Naive B cell (primary cell): ENCODE data around the gene KL. TPM values are rescaled to one million over a fixed set of nuclear protein-coding genes. Genes with fewer than 3 reads are reported as not detected.

ENCODE experiments used
- ATAC-seq, 2 donors: fragments of 150-1000 bp; cut with Tn5 transposase; 2 replicates each; pipeline ENCODE4 v1.10.0; 2021; ENCODE audit warnings: low read depth in 2 of 2, mild to moderate bottlenecking in 2 of 2, moderate library complexity in 2 of 2
- DNase-seq: peaks from one replicate; pipeline ENCODE4 v3.0.0; 2022
- H3K27ac Mint-ChIP-seq, 6 donors: one replicate each; pipeline ENCODE4 v1.8.0; 2020 to 2022; ENCODE audit warnings: mild to moderate bottlenecking in 6 of 6, mixed read lengths in 6 of 6, moderate library complexity in 5 of 6, inconsistent platforms in 2 of 6
- H3K27me3 Mint-ChIP-seq, 3 donors: one replicate each; pipeline ENCODE4 v1.8.0; 2021 to 2022; ENCODE audit warnings: mixed read lengths in 3 of 3, mild to moderate bottlenecking in 1 of 3
- H3K36me3 Mint-ChIP-seq, 2 donors: one replicate each; pipeline ENCODE4 v1.8.0; 2020 to 2022; ENCODE audit warnings: mixed read lengths in 2 of 2, inconsistent platforms in 1 of 2, mild to moderate bottlenecking in 1 of 2
- H3K4me1 Mint-ChIP-seq, 3 donors: one replicate each; pipeline ENCODE4 v1.8.0; 2020 to 2022; ENCODE audit warnings: mixed read lengths in 3 of 3, inconsistent platforms in 1 of 3, mild to moderate bottlenecking in 1 of 3, moderate library complexity in 1 of 3
- H3K4me3 Mint-ChIP-seq, 8 donors: one replicate each; pipeline ENCODE4 v1.8.0; 2020 to 2022; ENCODE audit warnings: mild to moderate bottlenecking in 8 of 8, mixed read lengths in 8 of 8, moderate library complexity in 8 of 8, inconsistent platforms in 2 of 8
- H3K9me3 Mint-ChIP-seq, 7 donors: one replicate each; pipeline ENCODE4 v1.8.0; 2020 to 2022; ENCODE audit warnings: mixed read lengths in 7 of 7, mild to moderate bottlenecking in 5 of 7, inconsistent platforms in 2 of 7, moderate library complexity in 1 of 7
- polyA plus RNA-seq, 6 donors: library from polyadenylated mRNA; unstranded; fragments of 300-500 nt; fragmentation: Illumina TruSeq; gene quantifications; one replicate each; pipeline ENCODE4 v1.2.3, GENCODE V29; 2021; ENCODE audit warnings: low read depth in 6 of 6

The KL gene
- under 1 TPM in 1 of 6 donors, not detected in 5; 0.10 TPM for polyA plus RNA-seq

DNA sequence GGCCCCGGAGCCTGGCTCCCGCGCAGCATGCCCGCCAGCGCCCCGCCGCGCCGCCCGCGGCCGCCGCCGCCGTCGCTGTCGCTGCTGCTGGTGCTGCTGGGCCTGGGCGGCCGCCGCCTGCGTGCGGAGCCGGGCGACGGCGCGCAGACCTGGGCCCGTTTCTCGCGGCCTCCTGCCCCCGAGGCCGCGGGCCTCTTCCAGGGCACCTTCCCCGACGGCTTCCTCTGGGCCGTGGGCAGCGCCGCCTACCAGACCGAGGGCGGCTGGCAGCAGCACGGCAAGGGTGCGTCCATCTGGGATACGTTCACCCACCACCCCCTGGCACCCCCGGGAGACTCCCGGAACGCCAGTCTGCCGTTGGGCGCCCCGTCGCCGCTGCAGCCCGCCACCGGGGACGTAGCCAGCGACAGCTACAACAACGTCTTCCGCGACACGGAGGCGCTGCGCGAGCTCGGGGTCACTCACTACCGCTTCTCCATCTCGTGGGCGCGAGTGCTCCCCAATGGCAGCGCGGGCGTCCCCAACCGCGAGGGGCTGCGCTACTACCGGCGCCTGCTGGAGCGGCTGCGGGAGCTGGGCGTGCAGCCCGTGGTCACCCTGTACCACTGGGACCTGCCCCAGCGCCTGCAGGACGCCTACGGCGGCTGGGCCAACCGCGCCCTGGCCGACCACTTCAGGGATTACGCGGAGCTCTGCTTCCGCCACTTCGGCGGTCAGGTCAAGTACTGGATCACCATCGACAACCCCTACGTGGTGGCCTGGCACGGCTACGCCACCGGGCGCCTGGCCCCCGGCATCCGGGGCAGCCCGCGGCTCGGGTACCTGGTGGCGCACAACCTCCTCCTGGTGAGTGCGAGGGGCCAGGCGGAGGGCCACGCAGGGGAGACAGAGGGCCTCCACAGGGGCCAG is at the start of gene KL:
KL (plus strand) TSS at position 10 of the 909 bp plus-strand sequence; CDS start at position 28, 18 bp downstream.
- Mint-ChIP-seq H3K27ac (no peak within 1 kb of the TSS), H3K27me3 (peaks cover 67 to 72% (median 71%) of the 10 kb centered on the region in 3 donors), H3K9me3 (peaks cover 0 to 7% (median 0%) of the 10 kb centered on the region in 7 donors), H3K36me3 (peaks cover 0 to 31% of the 10 kb centered on the region in 2 donors), H3K4me1 (peaks cover 10 to 15% (median 14%) of the 10 kb centered on the region in 3 donors), H3K4me3 (peak within 1 kb of the TSS; percentile 54 to 82 (median 72))
- ATAC-seq, result peak in 1 of 2 donors; percentile 46
- no peak for DNase-seq

DNA sequence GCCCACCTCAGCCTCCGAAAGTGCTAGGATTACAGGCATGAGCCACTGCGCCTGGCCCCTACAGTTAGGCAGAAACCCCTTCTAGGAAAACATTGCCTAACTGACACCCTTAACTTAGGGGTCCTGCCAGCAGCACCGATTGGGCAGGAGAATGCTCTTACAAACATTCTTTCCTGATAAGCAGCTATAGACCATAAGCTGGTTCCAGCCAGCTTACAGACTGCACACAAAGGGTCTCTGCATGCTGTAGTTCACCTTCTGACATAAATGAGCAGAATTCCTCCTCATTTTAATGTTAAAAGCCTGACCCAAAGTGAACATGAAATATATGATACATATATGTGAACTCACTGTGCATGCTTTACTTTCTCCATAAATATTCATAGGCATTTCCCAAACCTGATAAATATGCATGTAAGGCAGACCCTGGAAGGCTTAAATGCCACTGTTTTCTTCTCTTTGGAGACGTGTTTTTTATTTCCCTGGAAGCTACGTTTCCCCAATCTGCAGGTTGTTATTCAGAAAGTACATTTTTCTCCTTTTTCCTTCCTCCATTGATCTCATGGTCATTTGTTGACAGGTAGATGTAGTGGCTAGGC is 48.5 kb upstream of the KL start:
- Mint-ChIP-seq H3K27me3 (no peaks in the 10 kb centered on the region), H3K36me3 (no peaks in the 10 kb centered on the region), H3K4me1 (no peaks in the 10 kb centered on the region), H3K9me3 (peaks cover 0 to 2% (median 0%) of the 10 kb centered on the region in 7 donors), H3K27ac (no peak overlapping the region), H3K4me3 (no peak overlapping the region)
- ATAC-seq (no peak), DNase-seq (no peak)

DNA sequence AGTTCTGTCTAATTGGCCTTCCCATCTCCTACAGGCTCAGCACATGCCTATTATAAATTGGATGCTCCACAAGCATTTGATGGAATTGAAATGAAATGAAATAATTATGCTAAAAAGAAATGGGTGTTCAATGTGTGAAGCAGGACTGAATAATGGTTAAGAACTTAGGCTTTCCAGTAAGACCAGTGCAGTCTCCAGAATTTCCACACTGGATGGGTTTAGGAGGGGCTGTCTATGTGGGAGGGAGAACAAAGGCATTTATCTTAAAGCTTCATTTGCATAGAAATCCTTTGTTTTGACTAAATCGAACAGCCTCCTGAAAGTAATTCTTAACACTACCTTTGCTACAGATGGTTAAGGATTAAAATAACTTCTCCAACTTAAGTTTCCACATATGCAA is 47.9 kb upstream of the KL start:
- Mint-ChIP-seq H3K36me3 (no peaks in the 10 kb centered on the region), H3K27ac (no peak overlapping the region), H3K4me1 (no peaks in the 10 kb centered on the region), H3K9me3 (peaks cover 0 to 2% (median 0%) of the 10 kb centered on the region in 7 donors), H3K27me3 (no peaks in the 10 kb centered on the region), H3K4me3 (no peak overlapping the region)
- ATAC-seq (no peak), DNase-seq (no peak)

DNA sequence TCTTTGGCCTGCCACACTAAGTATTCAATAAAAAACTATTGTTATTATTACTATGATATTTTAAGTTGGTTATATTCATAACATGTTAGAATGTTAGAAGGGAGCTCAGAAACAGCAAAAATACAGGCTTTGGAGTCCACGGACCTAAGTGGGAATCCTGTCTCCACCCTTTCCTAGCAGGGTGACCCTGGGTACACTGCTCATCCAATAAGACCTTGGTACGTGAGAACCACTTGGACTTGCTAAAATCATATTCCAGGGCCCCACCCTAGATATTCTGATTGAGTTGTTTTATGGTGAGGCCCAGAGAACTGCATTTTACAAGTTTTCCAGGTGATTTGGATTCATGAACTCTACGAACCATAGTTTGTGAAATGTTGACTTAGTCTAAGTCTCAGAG is 47.4 kb upstream of the KL start:
- Mint-ChIP-seq H3K27me3 (no peaks in the 10 kb centered on the region), H3K27ac (no peak overlapping the region), H3K4me3 (no peak overlapping the region), H3K4me1 (no peaks in the 10 kb centered on the region), H3K36me3 (no peaks in the 10 kb centered on the region), H3K9me3 (peaks cover 0 to 2% (median 0%) of the 10 kb centered on the region in 7 donors)
- ATAC-seq, result no peak
- DNase-seq, result no peak

DNA sequence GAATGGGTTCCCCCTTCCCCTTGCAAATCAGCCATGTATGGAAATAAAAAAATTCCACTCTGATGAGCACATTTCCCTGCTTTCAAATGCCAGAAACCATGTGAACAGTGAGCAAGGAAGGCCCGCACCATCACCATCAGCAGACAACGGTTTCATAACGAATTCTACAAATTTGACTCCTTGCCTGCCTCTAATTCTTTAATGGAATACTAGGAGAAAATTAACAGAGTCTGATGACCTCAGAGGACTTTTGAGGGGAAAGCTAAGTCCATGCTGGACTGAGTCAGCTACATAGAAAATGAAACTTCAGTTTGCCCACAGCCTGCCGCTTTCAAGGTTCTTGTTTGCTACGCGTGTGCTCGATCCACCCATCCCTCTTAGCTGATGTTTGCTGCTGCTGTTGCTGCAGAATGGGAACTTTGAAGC is 46.7 kb upstream of the KL start:
- H3K36me3 Mint-ChIP-seq, result no peaks in the 10 kb centered on the region
- no peak for ATAC-seq
- DNase-seq, result no peak
- H3K27me3 Mint-ChIP-seq, result no peaks in the 10 kb centered on the region
- peaks cover 0 to 2% (median 0%) of the 10 kb centered on the region in 7 donors for H3K9me3 Mint-ChIP-seq
- no peak overlapping the region for H3K27ac Mint-ChIP-seq
- no peaks in the 10 kb centered on the region for H3K4me1 Mint-ChIP-seq
- H3K4me3 Mint-ChIP-seq, result no peak overlapping the region

DNA sequence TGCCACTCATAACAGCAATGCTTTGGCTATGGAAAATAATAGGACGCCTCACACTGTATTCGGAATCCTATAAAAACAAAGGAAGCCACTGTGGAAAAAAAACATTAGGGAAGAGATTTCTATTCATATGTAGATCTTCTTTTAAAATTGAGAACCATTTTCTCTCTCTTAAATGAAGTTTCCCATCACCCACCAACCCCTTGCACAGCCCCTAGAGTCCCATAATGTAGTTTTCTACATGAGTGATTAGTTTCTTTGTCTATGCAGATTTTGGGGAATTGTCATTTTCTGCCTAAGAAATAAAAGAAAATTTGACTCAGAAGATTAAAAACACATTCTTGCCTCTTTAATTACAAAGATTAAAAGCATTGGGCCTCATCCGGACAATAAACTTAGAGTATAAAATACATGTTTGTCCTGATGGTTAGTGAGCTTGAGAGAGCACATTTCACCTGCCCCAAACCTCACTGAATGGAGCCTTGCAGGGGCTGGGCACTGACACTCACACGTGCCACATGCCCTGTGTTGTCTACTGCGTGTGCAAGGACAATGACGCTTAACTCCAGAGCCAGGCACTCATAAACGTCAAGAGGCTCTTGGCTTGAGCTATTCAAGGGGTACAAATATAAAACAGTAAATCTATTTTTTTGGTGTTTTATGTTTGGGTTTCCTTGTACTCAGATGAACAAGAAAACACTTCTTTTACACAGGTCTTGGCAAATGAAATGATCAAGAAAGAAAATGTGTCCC is 40.0 kb upstream of the KL start:
- peaks cover 0 to 4% (median 0%) of the 10 kb centered on the region in 3 donors for H3K4me1 Mint-ChIP-seq
- H3K27ac Mint-ChIP-seq, result no peak overlapping the region
- no peaks in the 10 kb centered on the region for H3K36me3 Mint-ChIP-seq
- H3K4me3 Mint-ChIP-seq, result no peak overlapping the region
- ATAC-seq, result no peak
- no peak for DNase-seq
- H3K9me3 Mint-ChIP-seq, result peaks cover 0 to 5% (median 0%) of the 10 kb centered on the region in 7 donors
- no peaks in the 10 kb centered on the region for H3K27me3 Mint-ChIP-seq

DNA sequence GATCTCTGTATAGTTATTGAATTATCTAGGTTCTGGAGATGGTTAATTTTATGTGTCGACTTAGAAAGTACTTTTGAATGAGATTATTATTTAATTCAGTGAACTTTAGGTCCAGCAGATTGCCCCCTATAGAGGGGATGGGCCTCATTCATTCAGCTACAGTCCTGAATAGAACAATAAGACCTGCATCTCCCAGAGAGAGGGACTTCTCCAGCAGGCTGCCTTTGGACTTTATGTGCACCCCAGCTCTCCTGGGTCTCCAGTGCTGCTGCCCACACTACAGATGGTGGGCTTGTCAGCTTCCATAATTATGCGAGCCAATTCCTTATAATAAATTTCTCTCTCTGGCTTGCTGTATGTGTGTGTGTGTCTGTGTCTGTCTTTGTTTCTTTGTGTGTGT is 39.3 kb upstream of the KL start:
- H3K36me3 Mint-ChIP-seq, result no peaks in the 10 kb centered on the region
- H3K27me3 Mint-ChIP-seq, result no peaks in the 10 kb centered on the region
- no peak overlapping the region for H3K4me3 Mint-ChIP-seq
- DNase-seq (no peak), ATAC-seq (no peak)
- no peak overlapping the region for H3K27ac Mint-ChIP-seq
- H3K4me1 Mint-ChIP-seq, result peaks cover 0 to 4% (median 0%) of the 10 kb centered on the region in 3 donors
- peaks cover 0 to 5% (median 0%) of the 10 kb centered on the region in 7 donors for H3K9me3 Mint-ChIP-seq

DNA sequence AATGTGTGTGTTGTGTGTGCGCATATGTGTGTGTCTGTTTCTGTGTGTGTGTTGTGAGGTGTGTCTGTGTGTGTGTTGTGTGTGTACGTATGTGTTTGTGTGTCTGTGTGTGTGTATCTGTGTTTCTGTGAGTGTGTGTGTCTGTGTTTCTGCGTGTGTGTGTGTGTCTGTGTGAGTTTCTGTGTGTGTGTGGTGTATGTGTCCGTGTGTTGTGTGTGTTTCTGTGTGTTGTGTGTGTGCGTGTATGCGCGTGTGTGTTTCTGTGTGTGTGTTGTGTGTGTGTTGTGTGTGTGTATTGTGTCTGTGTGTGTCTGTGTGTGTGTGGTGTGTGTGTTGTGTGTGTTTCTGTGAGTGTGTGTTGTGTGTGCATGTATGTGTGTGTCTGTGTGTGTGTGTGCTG is 38.9 kb upstream of the KL start:
- peaks cover 0 to 4% (median 0%) of the 10 kb centered on the region in 3 donors for H3K4me1 Mint-ChIP-seq
- no peak overlapping the region for H3K27ac Mint-ChIP-seq
- DNase-seq (no peak), ATAC-seq (no peak)
- H3K36me3 Mint-ChIP-seq, result no peaks in the 10 kb centered on the region
- H3K27me3 Mint-ChIP-seq, result no peaks in the 10 kb centered on the region
- no peak overlapping the region for H3K4me3 Mint-ChIP-seq
- H3K9me3 Mint-ChIP-seq, result peaks cover 0 to 5% (median 0%) of the 10 kb centered on the region in 7 donors

DNA sequence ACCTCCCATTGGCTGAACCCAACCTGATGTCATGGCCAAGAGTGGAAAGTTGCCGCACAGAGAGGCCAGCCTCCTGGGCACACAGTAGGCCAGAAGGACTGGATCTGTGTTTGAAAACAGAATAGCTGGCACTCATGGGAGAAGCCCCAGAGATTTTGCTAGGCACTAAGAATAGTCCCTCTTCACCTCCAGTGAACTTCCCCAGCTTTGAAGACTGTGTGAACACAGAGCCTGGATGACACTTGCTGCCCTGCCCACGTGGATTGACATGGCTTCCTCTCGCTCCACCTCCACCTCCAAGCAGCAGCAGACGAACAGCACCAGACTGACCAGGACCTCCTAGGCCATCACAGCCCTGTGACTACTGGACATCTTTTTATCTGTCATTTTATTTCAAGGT is 37.9 kb upstream of the KL start:
- ATAC-seq (no peak), DNase-seq (no peak)
- Mint-ChIP-seq H3K36me3 (no peaks in the 10 kb centered on the region), H3K27me3 (no peaks in the 10 kb centered on the region), H3K27ac (no peak overlapping the region), H3K4me3 (no peak overlapping the region), H3K4me1 (peaks cover 0 to 4% (median 0%) of the 10 kb centered on the region in 3 donors), H3K9me3 (peaks cover 0 to 5% (median 0%) of the 10 kb centered on the region in 7 donors)

DNA sequence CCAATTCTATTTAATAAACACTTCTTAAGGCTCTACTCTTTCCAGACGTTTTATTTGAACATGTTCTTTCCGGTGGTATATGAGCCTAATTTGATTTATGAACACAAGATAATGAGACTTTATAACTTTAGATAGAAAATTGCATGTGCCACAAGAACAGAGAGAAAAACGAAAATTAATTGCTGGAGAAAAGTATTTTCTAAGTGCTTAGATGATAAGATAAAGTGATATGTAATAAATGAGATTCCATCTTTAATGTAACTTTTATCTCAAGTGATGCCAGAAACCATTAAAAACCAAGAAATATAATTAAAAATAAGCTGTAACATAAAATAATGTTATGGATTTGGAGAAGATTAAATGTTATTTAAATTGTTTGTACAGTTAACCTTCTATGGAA is 33.2 kb upstream of the KL start:
- peaks cover 0 to 13% (median 3%) of the 10 kb centered on the region in 3 donors for H3K27me3 Mint-ChIP-seq
- no peak overlapping the region for H3K4me3 Mint-ChIP-seq
- ATAC-seq, result no peak
- no peak overlapping the region for H3K27ac Mint-ChIP-seq
- H3K36me3 Mint-ChIP-seq, result peaks cover 0 to 7% of the 10 kb centered on the region in 2 donors
- peaks cover 0 to 12% (median 0%) of the 10 kb centered on the region in 7 donors for H3K9me3 Mint-ChIP-seq
- H3K4me1 Mint-ChIP-seq, result no peaks in the 10 kb centered on the region
- no peak for DNase-seq

DNA sequence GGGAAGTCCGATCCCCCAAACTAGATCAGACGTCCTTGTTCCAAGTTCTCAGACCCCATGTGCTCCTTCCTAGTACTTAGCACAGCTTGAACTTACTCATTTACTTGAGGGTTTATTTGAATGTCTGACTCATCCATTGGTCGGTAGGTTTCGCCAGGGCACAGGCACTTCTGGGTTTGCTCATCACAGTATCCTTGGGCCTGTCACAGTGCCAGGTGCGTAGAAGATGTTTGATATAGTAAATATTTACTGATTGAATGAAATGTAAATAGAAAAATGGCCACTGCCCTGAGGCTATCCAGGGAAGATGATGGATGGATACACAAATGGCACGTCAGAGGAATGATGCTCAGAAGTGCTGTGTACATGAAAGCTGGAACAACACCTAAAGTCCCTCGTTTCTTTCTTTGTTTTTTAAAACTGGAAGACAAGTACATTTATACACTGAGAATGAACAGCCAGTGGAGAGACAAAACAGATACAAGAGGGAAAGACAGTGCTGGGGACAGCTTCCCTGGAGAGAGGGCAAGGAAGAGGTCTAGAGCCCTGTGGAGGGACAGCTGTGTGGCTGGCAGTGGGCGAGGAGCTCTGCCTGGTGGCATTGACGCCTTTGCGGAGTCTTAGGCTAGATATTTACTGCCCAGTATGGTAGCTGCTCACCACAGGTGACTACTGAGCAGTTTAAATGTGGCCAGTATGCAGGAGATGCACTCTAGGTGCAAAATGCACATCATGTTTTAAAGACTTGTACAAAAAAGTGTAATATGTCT is 31.2 kb upstream of the KL start:
- DNase-seq, result no peak
- Mint-ChIP-seq H3K4me1 (peaks cover 3 to 10% (median 7%) of the 10 kb centered on the region in 3 donors), H3K36me3 (peaks cover 0 to 7% of the 10 kb centered on the region in 2 donors), H3K27me3 (peaks cover 0 to 13% (median 3%) of the 10 kb centered on the region in 3 donors), H3K9me3 (peaks cover 0 to 12% (median 0%) of the 10 kb centered on the region in 7 donors), H3K4me3 (no peak overlapping the region), H3K27ac (no peak overlapping the region)
- no peak for ATAC-seq

DNA sequence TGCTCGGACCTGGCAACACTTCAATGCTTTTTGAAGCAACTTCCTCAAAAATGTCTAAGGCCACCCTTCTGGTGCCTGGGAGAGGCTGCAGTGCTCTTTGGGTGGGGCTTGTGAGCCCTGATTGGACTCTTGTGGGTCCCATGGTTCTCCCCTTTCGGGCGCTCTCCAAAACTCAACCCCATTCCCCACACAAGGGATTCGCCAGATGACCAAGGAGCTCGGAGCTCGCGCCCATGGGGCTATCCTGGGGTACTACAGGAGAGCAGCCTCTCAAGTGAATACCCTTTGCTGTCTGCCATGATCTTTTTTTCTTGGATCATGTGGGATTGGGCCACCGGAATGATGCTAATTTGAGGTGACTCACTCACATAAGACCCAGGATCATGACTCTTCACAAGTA is 29.7 kb upstream of the KL start:
- Mint-ChIP-seq H3K27ac (no peak overlapping the region), H3K4me1 (peaks cover 3 to 10% (median 7%) of the 10 kb centered on the region in 3 donors), H3K4me3 (no peak overlapping the region), H3K9me3 (peaks cover 0 to 17% (median 0%) of the 10 kb centered on the region in 7 donors), H3K36me3 (peaks cover 0 to 7% of the 10 kb centered on the region in 2 donors), H3K27me3 (peaks cover 0 to 23% (median 6%) of the 10 kb centered on the region in 3 donors)
- no peak for ATAC-seq
- DNase-seq, result no peak
